ENCODE data around the gene SRPRB.

DNA sequence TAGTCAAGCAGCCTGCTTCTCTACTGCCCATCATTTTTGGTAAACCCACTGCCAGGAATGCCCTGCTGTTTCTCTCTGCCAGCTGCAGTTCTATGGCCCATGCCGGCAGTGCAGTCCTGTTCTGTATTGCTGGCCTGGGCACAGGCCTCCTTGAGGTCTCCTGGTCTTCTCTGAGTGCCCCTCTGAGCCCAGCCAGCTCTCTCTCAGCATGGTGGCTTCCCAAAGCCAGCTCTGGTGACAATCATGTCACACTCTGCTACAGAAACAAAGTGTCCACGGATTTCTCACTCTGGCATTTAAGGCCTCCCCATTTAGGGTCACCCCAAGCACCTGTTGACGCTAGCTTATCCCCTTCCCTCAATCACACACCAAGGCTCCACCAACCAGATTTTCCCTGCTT is 24.5 kb downstream of the SRPRB start:
- TF ChIP-seq, protein P1, sequence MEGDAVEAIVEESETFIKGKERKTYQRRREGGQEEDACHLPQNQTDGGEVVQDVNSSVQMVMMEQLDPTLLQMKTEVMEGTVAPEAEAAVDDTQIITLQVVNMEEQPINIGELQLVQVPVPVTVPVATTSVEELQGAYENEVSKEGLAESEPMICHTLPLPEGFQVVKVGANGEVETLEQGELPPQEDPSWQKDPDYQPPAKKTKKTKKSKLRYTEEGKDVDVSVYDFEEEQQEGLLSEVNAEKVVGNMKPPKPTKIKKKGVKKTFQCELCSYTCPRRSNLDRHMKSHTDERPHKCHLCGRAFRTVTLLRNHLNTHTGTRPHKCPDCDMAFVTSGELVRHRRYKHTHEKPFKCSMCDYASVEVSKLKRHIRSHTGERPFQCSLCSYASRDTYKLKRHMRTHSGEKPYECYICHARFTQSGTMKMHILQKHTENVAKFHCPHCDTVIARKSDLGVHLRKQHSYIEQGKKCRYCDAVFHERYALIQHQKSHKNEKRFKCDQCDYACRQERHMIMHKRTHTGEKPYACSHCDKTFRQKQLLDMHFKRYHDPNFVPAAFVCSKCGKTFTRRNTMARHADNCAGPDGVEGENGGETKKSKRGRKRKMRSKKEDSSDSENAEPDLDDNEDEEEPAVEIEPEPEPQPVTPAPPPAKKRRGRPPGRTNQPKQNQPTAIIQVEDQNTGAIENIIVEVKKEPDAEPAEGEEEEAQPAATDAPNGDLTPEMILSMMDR (IDR thresholded peaks at IDR 0.05; ENCODE audit: low read depth, low read length): no peak
- no peak for TF ChIP-seq EZH2phosphoT487 (IDR thresholded peaks at IDR 0.05; ENCODE audit: low read depth)

All from OCI-LY3 (cell line).